Heart right ventricle (tissue), 16 donors: Measurements from ENCODE around the gene DCDC2. TPM values are rescaled to one million over a fixed set of nuclear protein-coding genes. Genes with fewer than 3 reads are reported as not detected.

Experiments used
- ATAC-seq, 8 donors: fragments of 200-7000 bp; cut with Tn5 transposase; one replicate each; pipeline ENCODE4 v1.9.1; 2020; ENCODE audit warnings: mild to moderate bottlenecking in 8 of 8, moderate library complexity in 8 of 8, moderate number of reproducible peaks in 1 of 8
- DNase-seq, 2 donors: peaks; one replicate each; pipeline ENCODE4 v3.0.0-alpha.2; 2020
- H3K27ac ChIP-seq, 10 donors: fragments of 200-600 bp; sonication (generic) in 2 of 10; one replicate each; pipeline versions ENCODE4 v1.5.0 to v1.8.0; 2020 to 2022; ENCODE audit warnings: mild to moderate bottlenecking in 3 of 10
- H3K27me3 ChIP-seq, 7 donors: fragments of 200-600 bp; one replicate each; pipeline ENCODE4 v1.8.0; 2021 to 2022; ENCODE audit warnings: mild to moderate bottlenecking in 2 of 7
- H3K36me3 ChIP-seq, 9 donors: fragments of 200-600 bp; sonication (generic) in 1 of 9; one replicate each; pipeline versions ENCODE4 v1.5.0 to v1.8.0; 2020 to 2022; ENCODE audit warnings: mild to moderate bottlenecking in 2 of 9
- H3K4me1 ChIP-seq, 9 donors: fragments of 200-600 bp; sonication (generic) in 1 of 9; one replicate each; pipeline versions ENCODE4 v1.5.0 to v1.8.0; 2020 to 2022; ENCODE audit warnings: mild to moderate bottlenecking in 4 of 9
- H3K4me3 ChIP-seq, 10 donors: fragments of 200-600 bp; sonication (generic) in 2 of 10; one replicate each; pipeline versions ENCODE4 v1.5.0 to v1.8.0; 2020 to 2022; ENCODE audit warnings: mild to moderate bottlenecking in 7 of 10, moderate library complexity in 2 of 10
- H3K9me3 ChIP-seq, 11 donors: fragments of 200-600 bp in 10 of 11; sonication (generic) in 2 of 11; one replicate each; pipeline versions ENCODE4 v1.5.0 to v1.8.0; 2013 to 2022; ENCODE audit warnings: mild to moderate bottlenecking in 2 of 11, control low read depth in 1 of 11, moderate library complexity in 1 of 11
- WGBS, 2 donors: extraction: QIAGEN DNeasy Blood & Tissue Kit; methylation state at CpG; one replicate each; pipeline ENCODE4 v1.1.7; 2013; ENCODE audit warnings: inconsistent platforms in 1 of 2; 5-methylcytosine and 5-hydroxymethylcytosine counted together
- intact Hi-C, 10 donors: fragments of 100-400 bp; cut with DNase I; formaldehyde crosslinking; loops; one replicate each; pipeline versions ENCODE4 v1.11.1 to v1.14.2; 2022
- polyA plus RNA-seq, 2 donors: library from polyadenylated mRNA; stranded (reverse); fragments of 200-250 nt; gene quantifications; one replicate each; pipeline ENCODE4 v1.2.3, GENCODE V29; 2013
- total RNA-seq, 10 donors: library from RNA; stranded (reverse); fragmentation: NEBNext Ultra II Directional in 3 of 10; extraction: Animal tissue kit (Norgen Biotek cat#: 25700) in 3 of 10; gene quantifications; one replicate each; pipeline versions ENCODE4 v1.2.1 to v1.2.4, GENCODE V29; 2021 to 2023
- TF ChIP-seq, protein P1 (sequence below), 9 donors: fragments of 200-600 bp; sonication (generic) in 2 of 9; IDR thresholded peaks; one replicate each; pipeline versions ENCODE4 v1.5.0 to v1.8.0; 2021 to 2022; ENCODE audit warnings: antibody characterized with exemption in 9 of 9, mild to moderate bottlenecking in 5 of 9, moderate library complexity in 1 of 9
- donor health status: Arrhythmogenic right ventricular cardiomyopathy.
- donor health status: ischemic (EF 13 %, LVEDD 7.1; RV severe dilation, severe dysfunction).
- donor health status: healthy with polysubstance abuse.
- donor health status: DM: no; HTN: yes; CAD: no.
- donor health status: DM: no; HTN: no; CAD: no.
- donor health status: ischemic (EF 25% LVEDD 6.9; RV normal size, moderate dysfunction).
- donor health status: ischemic (EF 25% LVEDD 5.7; RV mildly dilated, moderate dysfunction).
- donor health status: healthy.
- donor health status: DM: yes; HTN: yes; CAD: no.
- donor health status: Ischemic cardiomyopathy.
- donor health status: ischemic (EF 35%, LVEDD 5.7; RV mildly dilated, moderate dysfunction).
- donor health status: nonischemic (EF 11% LVEDD 7.7; RV severe dilation, severe dysfunction).
- donor health status: DM: yes; HTN: yes; CAD: no.
- donor health status: PGD.
- donor health status: ischemic (EF 29% LVEDD 5.4; RV normal size, mild dysfunction).
- donor health status: nonischemic (EF 23%, LVEDD 6.1; RV moderate dilation, normal function).

Gene DCDC2
- total and polyA plus RNA-seq, 12 donors: 0.06 TPM; not detected in 11

DNA sequence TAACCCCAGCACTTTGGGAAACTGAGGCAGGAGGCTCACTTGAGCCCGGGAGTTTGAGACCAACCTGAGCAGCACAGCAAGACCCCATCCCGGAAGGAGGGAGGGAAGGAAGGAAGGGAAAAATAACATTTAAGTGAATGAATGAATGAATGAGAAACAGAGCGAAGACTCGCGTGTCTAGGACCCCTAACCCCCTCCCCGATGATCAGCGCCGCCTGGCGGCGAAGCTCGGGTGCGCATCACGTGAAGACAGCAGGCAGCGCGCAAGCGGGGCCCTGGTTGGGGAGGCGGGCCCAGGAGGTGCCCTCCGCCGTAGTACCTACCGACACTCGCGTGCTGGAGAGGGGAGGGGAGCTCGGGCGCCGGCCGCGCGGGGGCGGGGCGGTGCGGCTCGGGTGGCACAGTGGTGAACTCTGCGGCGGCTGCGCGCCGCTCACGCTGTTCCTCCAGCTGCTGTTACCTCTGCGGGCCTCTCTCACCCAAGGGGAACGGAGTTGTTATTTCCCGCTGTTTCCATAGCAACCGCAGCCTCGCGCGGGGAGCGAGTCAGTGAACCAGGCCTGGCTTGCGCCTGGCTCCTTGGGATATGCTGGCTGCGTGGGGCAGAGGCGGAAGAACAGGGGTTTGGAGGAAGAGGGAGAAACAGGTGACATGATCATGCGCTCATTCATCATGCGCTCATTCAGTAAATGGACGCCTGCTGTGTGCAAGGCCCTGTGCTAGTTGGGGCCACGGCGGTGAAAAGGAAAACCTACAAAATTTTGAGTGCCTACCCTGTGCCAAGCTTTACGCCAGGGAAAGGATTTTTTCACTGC is 2.0 kb upstream of the DCDC2 start:
- WGBS, 2 donors: 4 to 6% methylated on average over 53 to 55 of the region's 55 CpGs
- Histone ChIP-seq H3K27me3 (peaks cover 0 to 63% (median 50%) of the 10 kb centered on the region in 7 donors), H3K9me3 (no peaks in the 10 kb centered on the region), H3K36me3 (no peaks in the 10 kb centered on the region), H3K4me1 (peaks cover 5 to 22% (median 15%) of the 10 kb centered on the region in 9 donors), H3K4me3 (peak overlapping the region; percentile 25 to 57 (median 52)), H3K27ac (no peak overlapping the region)
- DNase-seq: peak; percentile 16 to 65
- TF ChIP-seq, protein P1, sequence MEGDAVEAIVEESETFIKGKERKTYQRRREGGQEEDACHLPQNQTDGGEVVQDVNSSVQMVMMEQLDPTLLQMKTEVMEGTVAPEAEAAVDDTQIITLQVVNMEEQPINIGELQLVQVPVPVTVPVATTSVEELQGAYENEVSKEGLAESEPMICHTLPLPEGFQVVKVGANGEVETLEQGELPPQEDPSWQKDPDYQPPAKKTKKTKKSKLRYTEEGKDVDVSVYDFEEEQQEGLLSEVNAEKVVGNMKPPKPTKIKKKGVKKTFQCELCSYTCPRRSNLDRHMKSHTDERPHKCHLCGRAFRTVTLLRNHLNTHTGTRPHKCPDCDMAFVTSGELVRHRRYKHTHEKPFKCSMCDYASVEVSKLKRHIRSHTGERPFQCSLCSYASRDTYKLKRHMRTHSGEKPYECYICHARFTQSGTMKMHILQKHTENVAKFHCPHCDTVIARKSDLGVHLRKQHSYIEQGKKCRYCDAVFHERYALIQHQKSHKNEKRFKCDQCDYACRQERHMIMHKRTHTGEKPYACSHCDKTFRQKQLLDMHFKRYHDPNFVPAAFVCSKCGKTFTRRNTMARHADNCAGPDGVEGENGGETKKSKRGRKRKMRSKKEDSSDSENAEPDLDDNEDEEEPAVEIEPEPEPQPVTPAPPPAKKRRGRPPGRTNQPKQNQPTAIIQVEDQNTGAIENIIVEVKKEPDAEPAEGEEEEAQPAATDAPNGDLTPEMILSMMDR (IDR thresholded peaks at IDR 0.05): peak; percentile 11 to 72 (median 56)
- ATAC-seq: peak; percentile 42 to 88 (median 62)
- intact Hi-C loops: loop anchor here in 1 of 10 donors (5.0 kb wide), 1 partner anchor 232 kb away; no protein-coding TSS in a partner anchor

DNA sequence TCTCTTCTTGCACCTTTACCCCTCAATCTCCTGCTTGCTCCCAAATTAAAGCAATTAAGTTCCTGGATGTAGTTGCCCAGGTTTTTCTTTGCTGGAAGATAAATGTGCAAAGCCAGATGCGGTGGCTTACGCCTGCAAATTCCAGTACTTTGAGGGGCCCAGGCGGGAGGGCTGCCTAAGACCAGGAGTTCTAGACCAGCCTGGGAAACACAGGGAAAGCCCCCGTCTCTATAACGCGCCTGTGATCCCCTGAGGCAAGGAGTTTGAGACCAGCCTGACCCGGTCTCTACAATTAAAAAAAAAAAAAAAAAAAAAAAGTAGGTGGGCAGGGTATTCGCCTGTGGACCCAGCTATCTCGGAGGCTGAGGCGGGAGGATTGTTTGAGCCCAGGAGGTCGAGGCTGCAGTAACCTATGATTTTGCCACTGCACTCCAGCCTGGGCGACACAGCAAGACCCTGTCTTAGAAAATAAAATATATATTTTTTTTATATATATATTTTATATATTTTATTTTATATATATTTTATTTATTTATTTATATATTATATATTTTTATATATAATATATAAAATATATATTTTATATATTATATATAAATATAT is 461 bp upstream of the DCDC2 start:
- WGBS, 2 donors: 53 to 56% methylated on average over 12 of the region's 12 CpGs
- TF ChIP-seq, protein P1 (IDR thresholded peaks at IDR 0.05): no peak
- DNase-seq (no peak), ATAC-seq (no peak)
- no peaks in the 10 kb centered on the region for H3K9me3 ChIP-seq
- intact Hi-C loops: loop anchor here in 1 of 10 donors (5.0 kb wide), 1 partner anchor 234 kb away; no protein-coding TSS in a partner anchor
- peak overlapping the region in 5 of 10 donors; percentile 7 to 43 (median 27) for H3K4me3 ChIP-seq
- no peaks in the 10 kb centered on the region for H3K36me3 ChIP-seq
- no peak overlapping the region for H3K27ac ChIP-seq
- H3K27me3 ChIP-seq: peaks cover 0 to 59% (median 36%) of the 10 kb centered on the region in 7 donors
- H3K4me1 ChIP-seq: peaks cover 5 to 22% (median 15%) of the 10 kb centered on the region in 9 donors

DNA sequence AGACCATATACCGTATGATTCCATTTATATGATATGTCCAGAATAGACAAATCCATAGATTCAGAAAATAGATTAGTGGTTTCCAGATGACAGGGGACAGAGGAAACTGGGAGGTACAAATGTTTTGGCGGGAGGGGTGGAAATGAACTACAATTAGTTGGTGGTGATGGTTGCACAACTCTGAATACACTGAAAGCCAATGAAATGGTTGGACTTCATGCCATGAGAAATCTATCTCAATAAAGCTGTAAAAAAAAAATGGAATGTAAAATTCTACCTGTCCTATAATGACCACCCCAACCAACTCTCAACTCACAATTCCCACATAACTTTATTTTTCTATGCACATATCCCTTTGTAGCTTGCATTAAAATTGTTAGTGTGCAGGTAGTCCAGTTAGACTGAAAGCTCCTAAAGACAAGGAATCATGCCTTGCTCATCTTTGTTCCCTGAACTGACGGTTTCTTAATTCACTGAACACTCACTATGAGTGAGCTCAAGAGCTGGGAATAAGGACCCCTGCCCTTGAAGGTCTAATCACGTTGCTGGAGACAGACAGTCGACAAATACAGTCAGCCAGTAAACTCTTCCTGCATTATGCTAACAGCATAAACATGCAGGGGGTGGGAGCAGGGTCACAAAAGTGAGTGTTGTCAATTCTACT is 1.4 kb downstream of the DCDC2 start:
- H3K36me3 ChIP-seq: no peaks in the 10 kb centered on the region
- no peaks in the 10 kb centered on the region for H3K9me3 ChIP-seq
- no peak overlapping the region for H3K4me3 ChIP-seq
- WGBS, 2 donors: 65 to 66% methylated on average over 5 of the region's 5 CpGs
- TF ChIP-seq, protein P1 (IDR thresholded peaks at IDR 0.05): no peak
- H3K27me3 ChIP-seq: peaks cover 0 to 53% (median 29%) of the 10 kb centered on the region in 7 donors
- DNase-seq (no peak), ATAC-seq (no peak)
- H3K27ac ChIP-seq: no peak overlapping the region
- intact Hi-C loops: loop anchor here in 1 of 10 donors (5.0 kb wide), 1 partner anchor 236 kb away; no protein-coding TSS in a partner anchor
- peaks cover 5 to 22% (median 15%) of the 10 kb centered on the region in 9 donors for H3K4me1 ChIP-seq

DNA sequence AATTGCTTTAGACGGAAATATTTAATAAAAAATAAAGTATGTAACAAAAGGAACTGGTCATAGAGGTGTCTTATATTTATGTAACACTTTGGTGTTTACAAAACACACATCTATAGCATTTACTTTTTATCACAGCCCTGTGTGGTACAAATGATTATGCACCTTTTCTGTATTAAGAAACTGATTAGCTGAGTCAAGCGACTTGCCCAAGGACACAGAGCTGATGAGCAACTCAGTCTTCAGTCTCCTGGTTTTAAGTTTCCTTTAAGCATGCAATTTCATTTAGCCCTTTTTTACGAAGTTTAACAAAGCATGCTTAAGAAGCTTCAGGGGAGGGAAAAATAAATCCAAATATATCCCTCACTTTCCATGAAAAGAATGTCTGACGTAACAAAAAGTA is 2.5 kb downstream of the DCDC2 start:
- H3K4me1 ChIP-seq: peaks cover 5 to 21% (median 15%) of the 10 kb centered on the region in 9 donors
- H3K36me3 ChIP-seq: no peaks in the 10 kb centered on the region
- DNase-seq: no peak
- H3K4me3 ChIP-seq: no peak overlapping the region
- intact Hi-C loops: loop anchor here in 1 of 10 donors (5.0 kb wide), 1 partner anchor 237 kb away; no protein-coding TSS in a partner anchor
- no peak for ATAC-seq
- H3K9me3 ChIP-seq: no peaks in the 10 kb centered on the region
- 77 to 84% methylated on average over 4 of the region's 4 CpGs for WGBS, 2 donors
- H3K27ac ChIP-seq: no peak overlapping the region
- H3K27me3 ChIP-seq: peaks cover 0 to 42% (median 21%) of the 10 kb centered on the region in 7 donors
- TF ChIP-seq, protein P1 (IDR thresholded peaks at IDR 0.05): no peak
